Endothelial cell (in vitro differentiated cells): ENCODE data around the gene TUBGCP3. TPM values are rescaled to one million over a fixed set of nuclear protein-coding genes. Genes with fewer than 3 reads are reported as not detected.
"Not testable (repeated sequence)": the region's sequence is repeated elsewhere in the genome, so short reads cannot be mapped to it uniquely, and the experiment has no call there.

Source experiments
- DNase-seq: peaks from one replicate; pipeline ENCODE4 v3.0.0; 2021; ENCODE audit warnings: low spot score
- H3K27ac Mint-ChIP-seq: one replicate; pipeline ENCODE4 v1.8.0; 2021; ENCODE audit warnings: mixed read lengths, inconsistent platforms; ENCODE audit not compliant: unreplicated experiment
- H3K27me3 Mint-ChIP-seq: one replicate; pipeline ENCODE4 v1.8.0; 2021; ENCODE audit warnings: mild to moderate bottlenecking, moderate library complexity, mixed read lengths, inconsistent platforms; ENCODE audit not compliant: unreplicated experiment
- H3K36me3 Mint-ChIP-seq: one replicate; pipeline ENCODE4 v1.8.0; 2021; ENCODE audit warnings: mild to moderate bottlenecking, low read depth, mixed read lengths, inconsistent platforms; ENCODE audit not compliant: unreplicated experiment
- H3K4me1 Mint-ChIP-seq: one replicate; pipeline ENCODE4 v1.8.0; 2021; ENCODE audit warnings: mild to moderate bottlenecking, mixed read lengths, inconsistent platforms; ENCODE audit not compliant: unreplicated experiment
- H3K4me3 Mint-ChIP-seq: one replicate; pipeline ENCODE4 v1.8.0; 2021; ENCODE audit warnings: mild to moderate bottlenecking, mixed read lengths, inconsistent platforms; ENCODE audit not compliant: unreplicated experiment
- H3K9me3 Mint-ChIP-seq: one replicate; pipeline ENCODE4 v1.8.0; 2021; ENCODE audit warnings: mixed read lengths, inconsistent platforms; ENCODE audit not compliant: unreplicated experiment
- total RNA-seq: library from RNA; stranded (reverse); fragmentation: NEBNext Ultra II Directional; extraction: Animal tissue kit (Norgen Biotek cat#: 25700); gene quantifications from one replicate; pipeline ENCODE4 v1.2.1, GENCODE V29; 2021; ENCODE audit not compliant: unreplicated experiment
- TF ChIP-seq, protein P1 (sequence below): fragments of 200-600 bp; sonication (generic); IDR thresholded peaks from one replicate; pipeline ENCODE4 v1.5.0; 2021; ENCODE audit warnings: antibody characterized with exemption; ENCODE audit not compliant: unreplicated experiment

TUBGCP3 gene
- total RNA-seq, 1 donor from 2014 or later = 26.8 TPM

DNA sequence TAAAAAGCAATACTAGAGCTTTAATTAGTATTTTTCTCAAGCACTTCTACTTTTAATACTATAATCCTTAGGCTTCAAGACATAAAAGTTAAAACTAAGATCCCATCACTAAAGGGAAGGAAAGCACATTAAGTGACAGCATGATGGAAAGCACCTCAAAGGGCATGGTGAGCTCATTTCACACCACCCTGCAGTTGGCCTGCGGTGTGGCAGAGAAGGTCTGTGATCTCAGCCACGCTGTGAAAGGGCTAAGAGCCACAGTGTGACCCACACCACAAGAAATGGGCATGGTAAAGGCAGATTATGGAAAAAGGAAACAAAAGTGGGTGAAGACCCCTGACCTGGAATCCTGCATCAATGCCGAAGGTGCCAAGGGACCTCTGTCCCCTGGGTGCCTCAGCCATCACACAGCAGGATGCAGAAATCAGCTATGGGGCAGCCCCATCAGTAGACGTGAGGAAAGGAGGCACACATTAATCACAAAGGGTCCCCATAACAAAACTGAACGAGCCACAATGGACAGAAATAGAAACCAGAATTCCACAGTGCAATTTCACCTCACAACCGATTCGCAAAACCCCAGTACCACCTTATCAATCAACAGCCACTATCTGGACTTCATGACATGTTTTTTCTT lies 33.6 kb downstream of the TUBGCP3 start:
- no peak overlapping the region for H3K4me3 Mint-ChIP-seq

DNA sequence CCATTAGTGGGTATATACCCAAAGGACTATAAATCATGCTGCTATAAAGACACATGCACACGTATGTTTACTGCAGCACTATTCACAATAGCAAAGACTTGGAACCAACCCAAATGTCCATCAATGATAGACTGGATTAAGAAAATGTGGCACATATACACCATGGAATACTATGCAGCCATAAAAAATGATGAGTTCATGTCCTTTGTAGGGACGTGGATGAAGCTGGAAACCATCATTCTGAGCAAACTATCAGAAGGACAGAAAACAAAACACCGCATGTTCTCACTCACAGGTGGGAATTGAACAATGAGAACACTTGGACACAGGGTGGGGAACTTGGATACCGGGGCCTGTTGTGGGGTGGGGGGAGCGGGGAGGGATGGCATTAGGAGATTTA lies 39.0 kb downstream of the TUBGCP3 start:
- H3K27me3 Mint-ChIP-seq, DNase-seq, H3K4me3 Mint-ChIP-seq, H3K27ac Mint-ChIP-seq, H3K9me3 Mint-ChIP-seq, H3K4me1 Mint-ChIP-seq: not testable (repeated sequence)
- peaks cover 50% of the 10 kb centered on the region for H3K36me3 Mint-ChIP-seq

More for the DNA sequence above, 33.6 kb downstream of the TUBGCP3 start:
- no peak for DNase-seq
- no peaks in the 10 kb centered on the region for H3K9me3 Mint-ChIP-seq
- H3K27me3 Mint-ChIP-seq = peaks cover 2% of the 10 kb centered on the region
- TF ChIP-seq, protein P1, sequence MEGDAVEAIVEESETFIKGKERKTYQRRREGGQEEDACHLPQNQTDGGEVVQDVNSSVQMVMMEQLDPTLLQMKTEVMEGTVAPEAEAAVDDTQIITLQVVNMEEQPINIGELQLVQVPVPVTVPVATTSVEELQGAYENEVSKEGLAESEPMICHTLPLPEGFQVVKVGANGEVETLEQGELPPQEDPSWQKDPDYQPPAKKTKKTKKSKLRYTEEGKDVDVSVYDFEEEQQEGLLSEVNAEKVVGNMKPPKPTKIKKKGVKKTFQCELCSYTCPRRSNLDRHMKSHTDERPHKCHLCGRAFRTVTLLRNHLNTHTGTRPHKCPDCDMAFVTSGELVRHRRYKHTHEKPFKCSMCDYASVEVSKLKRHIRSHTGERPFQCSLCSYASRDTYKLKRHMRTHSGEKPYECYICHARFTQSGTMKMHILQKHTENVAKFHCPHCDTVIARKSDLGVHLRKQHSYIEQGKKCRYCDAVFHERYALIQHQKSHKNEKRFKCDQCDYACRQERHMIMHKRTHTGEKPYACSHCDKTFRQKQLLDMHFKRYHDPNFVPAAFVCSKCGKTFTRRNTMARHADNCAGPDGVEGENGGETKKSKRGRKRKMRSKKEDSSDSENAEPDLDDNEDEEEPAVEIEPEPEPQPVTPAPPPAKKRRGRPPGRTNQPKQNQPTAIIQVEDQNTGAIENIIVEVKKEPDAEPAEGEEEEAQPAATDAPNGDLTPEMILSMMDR = no peak
- H3K36me3 Mint-ChIP-seq = peaks cover 44% of the 10 kb centered on the region
- no peak overlapping the region for H3K27ac Mint-ChIP-seq
- peaks cover 1% of the 10 kb centered on the region for H3K4me1 Mint-ChIP-seq

DNA sequence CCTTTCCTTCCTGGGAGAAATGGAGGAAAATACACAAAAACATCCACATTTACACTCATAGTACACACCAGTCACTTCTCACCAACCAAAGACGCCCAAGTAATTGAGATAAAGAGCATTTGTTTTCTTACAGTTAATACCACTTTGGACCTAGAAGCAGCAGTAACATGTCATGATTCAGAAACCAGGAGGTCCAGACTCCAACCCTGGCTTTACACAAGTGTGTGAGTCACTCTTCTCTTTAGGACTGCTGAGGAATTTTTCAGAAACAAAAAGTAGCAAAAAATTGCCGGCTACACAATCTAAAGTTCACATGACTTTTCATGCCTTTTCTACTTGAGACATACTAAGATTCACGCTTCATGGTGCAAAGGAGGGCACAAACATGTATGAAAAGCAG lies 42.1 kb downstream of the TUBGCP3 start:
- Mint-ChIP-seq H3K27ac (peak overlapping the region; percentile 70), H3K36me3 (peaks cover 36% of the 10 kb centered on the region), H3K4me3 (no peak overlapping the region), H3K9me3 (no peaks in the 10 kb centered on the region), H3K4me1 (peaks cover 7% of the 10 kb centered on the region), H3K27me3 (no peaks in the 10 kb centered on the region)
- TF ChIP-seq, protein P1 = no peak
- DNase-seq = no peak

DNA sequence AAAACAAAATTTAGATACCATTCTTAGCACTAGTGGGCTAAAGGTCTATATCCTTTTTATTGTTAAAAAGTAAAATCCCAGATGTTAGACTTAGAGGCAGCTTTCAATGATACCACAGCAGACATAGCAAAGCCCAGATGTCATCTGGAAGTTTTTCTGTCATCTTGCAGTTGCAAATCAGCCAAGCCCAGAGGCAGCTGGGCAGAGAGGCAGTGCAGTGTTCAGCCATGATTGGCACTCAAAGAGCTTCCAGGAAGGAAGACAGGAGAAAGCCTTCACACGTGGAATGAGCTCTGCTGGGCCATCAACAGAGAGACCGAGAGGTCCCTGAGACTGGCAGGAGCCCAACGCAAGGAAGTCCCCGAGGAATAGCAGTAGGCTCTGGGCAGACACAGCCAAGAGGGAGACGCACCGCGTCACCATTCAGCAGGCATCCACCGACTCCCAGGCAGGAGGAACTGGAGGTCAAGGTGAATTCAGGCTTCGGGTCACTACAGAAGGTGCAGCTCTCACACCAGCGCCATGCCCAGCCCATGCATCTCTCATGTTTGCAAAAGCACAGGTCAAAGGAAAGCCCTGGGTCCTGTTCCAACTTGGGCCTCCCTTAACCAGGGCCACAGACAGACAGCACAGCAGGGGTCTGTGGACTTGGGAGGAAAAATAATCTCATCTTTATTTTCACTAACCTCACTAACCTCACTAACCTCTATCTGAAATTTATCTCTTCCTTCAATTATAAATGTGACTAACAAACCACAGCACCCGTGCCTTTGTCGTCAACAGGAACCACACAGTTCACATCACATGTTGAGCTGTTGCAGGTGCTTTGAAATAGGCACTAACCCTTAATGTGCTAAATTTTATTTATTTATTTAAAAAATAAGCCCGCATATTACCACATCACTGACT lies 54.9 kb downstream of the TUBGCP3 start:
- Mint-ChIP-seq H3K27me3 (no peaks in the 10 kb centered on the region), H3K4me3 (no peak overlapping the region), H3K27ac (no peak overlapping the region), H3K9me3 (no peaks in the 10 kb centered on the region), H3K4me1 (no peaks in the 10 kb centered on the region), H3K36me3 (peaks cover 4% of the 10 kb centered on the region)
- no peak for DNase-seq
- TF ChIP-seq, protein P1 = no peak

DNA sequence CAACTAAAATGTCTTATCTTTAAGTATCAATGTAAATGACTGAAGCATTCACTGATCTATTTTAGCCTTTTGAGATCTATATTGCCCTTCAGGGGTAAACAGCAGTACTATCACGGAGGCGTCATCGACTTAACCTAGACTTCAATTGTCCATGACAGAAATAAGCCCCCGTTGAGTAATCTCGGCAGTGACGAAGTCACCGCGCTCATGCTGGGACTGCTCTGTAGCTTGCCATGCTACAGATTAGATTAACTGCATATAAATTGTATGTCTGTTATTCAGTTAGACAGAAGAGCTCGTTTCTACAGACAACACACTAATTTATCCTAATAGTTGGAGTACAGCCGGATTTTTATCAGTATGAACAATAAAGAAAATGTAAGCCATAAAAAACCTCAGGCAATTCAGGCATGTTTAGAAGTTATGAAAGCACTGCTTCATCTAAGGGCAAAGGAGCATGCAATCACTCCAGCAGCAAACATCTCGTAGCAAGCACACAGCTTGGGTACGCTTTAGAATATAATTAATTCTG lies 56.6 kb downstream of the TUBGCP3 start:
- H3K27ac Mint-ChIP-seq = no peak overlapping the region
- no peak overlapping the region for H3K4me3 Mint-ChIP-seq
- H3K27me3 Mint-ChIP-seq = no peaks in the 10 kb centered on the region
- TF ChIP-seq, protein P1 = no peak
- no peak for DNase-seq
- H3K36me3 Mint-ChIP-seq = no peaks in the 10 kb centered on the region
- H3K4me1 Mint-ChIP-seq = no peaks in the 10 kb centered on the region
- H3K9me3 Mint-ChIP-seq = no peaks in the 10 kb centered on the region
